Endodermal cell (in vitro differentiated cells): ENCODE measurements around the gene ITK. TPM values are rescaled to one million over a fixed set of nuclear protein-coding genes. Genes with fewer than 3 reads are reported as not detected.

Experiments
- DNase-seq: peaks from one replicate; pipeline ENCODE4 v3.0.0-alpha.2; 2017
- H3K27ac ChIP-seq: 2 replicates; pipeline ENCODE4 v1.5.1; 2013; ENCODE audit warnings: mild to moderate bottlenecking, low read depth, low read length, moderate library complexity
- H3K27me3 ChIP-seq: 2 replicates; pipeline ENCODE4 v1.6.1; 2013; ENCODE audit warnings: mild to moderate bottlenecking, low read length, moderate library complexity; ENCODE audit not compliant: insufficient read depth, control insufficient read depth, poor library complexity, severe bottlenecking
- H3K36me3 ChIP-seq: 2 replicates; pipeline ENCODE4 v1.7.0; 2013; ENCODE audit warnings: mild to moderate bottlenecking, low read length, moderate library complexity; ENCODE audit not compliant: control insufficient read depth, insufficient read depth
- H3K4me1 ChIP-seq: one replicate; pipeline ENCODE4 v1.7.0; 2013; ENCODE audit warnings: low read length; ENCODE audit not compliant: control insufficient read depth, insufficient read depth
- H3K4me3 ChIP-seq: 2 replicates; pipeline ENCODE4 v1.5.1; 2013; ENCODE audit warnings: mild to moderate bottlenecking, low read length, moderate library complexity
- H3K9ac ChIP-seq: 2 replicates; pipeline ENCODE4 v1.6.1; 2013; ENCODE audit warnings: mild to moderate bottlenecking, low read length, moderate library complexity; ENCODE audit not compliant: poor library complexity, severe bottlenecking; ENCODE audit errors: extremely low read depth
- H3K9me3 ChIP-seq: 2 replicates; pipeline ENCODE4 v1.6.1; 2013; ENCODE audit warnings: mild to moderate bottlenecking, low read length, moderate library complexity; ENCODE audit not compliant: control insufficient read depth
- H3K27ac Mint-ChIP-seq: 2 replicates; pipeline ENCODE4 v1.8.0; 2020; ENCODE audit warnings: mixed read lengths
- H3K27me3 Mint-ChIP-seq: 2 replicates; pipeline ENCODE4 v1.8.0; 2021; ENCODE audit warnings: mild to moderate bottlenecking, mixed read lengths; ENCODE audit not compliant: insufficient read depth
- H3K36me3 Mint-ChIP-seq: 2 replicates; pipeline ENCODE4 v1.8.0; 2020; ENCODE audit warnings: low read depth, mixed read lengths
- H3K4me1 Mint-ChIP-seq: 2 replicates; pipeline ENCODE4 v1.8.0; 2020; ENCODE audit warnings: mixed read lengths
- H3K4me3 Mint-ChIP-seq: 2 replicates; pipeline ENCODE4 v1.8.0; 2020; ENCODE audit warnings: mild to moderate bottlenecking, moderate library complexity, mixed read lengths
- H3K9me3 Mint-ChIP-seq: 2 replicates; pipeline ENCODE4 v1.8.0; 2020; ENCODE audit warnings: mild to moderate bottlenecking, mixed read lengths
- CTCF ChIP-seq: fragments of 200-600 bp; sonication (generic); conservative IDR thresholded peaks from 2 replicates; pipeline ENCODE4 v1.5.0; 2021; ENCODE audit warnings: antibody characterized with exemption, mild to moderate bottlenecking
- WGBS, 2 experiments: methylation state at CpG; one replicate each; pipeline versions ENCODE4 v1.1.5 to v1.1.7; 2013; ENCODE audit warnings: missing lambda C conversion rate in 2 of 2, mixed read lengths in 1 of 2; ENCODE audit not compliant: insufficient coverage in 1 of 2, insufficient read length in 1 of 2; 5-methylcytosine and 5-hydroxymethylcytosine counted together
- total RNA-seq, 2 donors: library from RNA; stranded (reverse); fragmentation: NEBNext Ultra II Directional in 1 of 2; extraction: Animal tissue kit (Norgen Biotek cat#: 25700) in 1 of 2; gene quantifications; 2 replicates in 1 of 2; 3 replicates in 1 of 2; pipeline ENCODE4 v1.2.1, GENCODE V29; 2021

The ITK gene
- total RNA-seq, 2 donors from 2014 or later, result 0.31 to 0.38 TPM

GRCh38 chr5:157273131-157273556 lies 92.5 kb downstream of the ITK start:
- Mint-ChIP-seq H3K36me3 (no peaks in the 10 kb centered on the region), H3K4me3 (no peak overlapping the region), H3K27ac (no peak overlapping the region), H3K9me3 (no peaks in the 10 kb centered on the region), H3K27me3 (peaks cover 4% of the 10 kb centered on the region), H3K4me1 (peaks cover 5% of the 10 kb centered on the region)
- no peak for TF ChIP-seq CTCF
- H3K36me3 ChIP-seq, result no peaks in the 10 kb centered on the region
- no peak for DNase-seq
- H3K4me3 ChIP-seq, result no peak overlapping the region
- H3K4me1 ChIP-seq, result no peaks in the 10 kb centered on the region
- H3K9ac ChIP-seq, result no peak overlapping the region
- no peak overlapping the region for H3K27ac ChIP-seq
- peaks cover 5% of the 10 kb centered on the region for H3K27me3 ChIP-seq
- WGBS, 2 experiments, result 100% methylated on average over 1 of the region's 1 CpG
- H3K9me3 ChIP-seq, result no peaks in the 10 kb centered on the region

GRCh38 chr5:157275403-157275802 lies 94.8 kb downstream of the ITK start:
- Mint-ChIP-seq H3K4me3 (no peak overlapping the region), H3K27ac (no peak overlapping the region)

GRCh38 chr5:157278319-157279037 lies 97.8 kb downstream of the ITK start:
- no peaks in the 10 kb centered on the region for H3K36me3 Mint-ChIP-seq
- H3K9me3 Mint-ChIP-seq, result no peaks in the 10 kb centered on the region
- no peak overlapping the region for H3K27ac Mint-ChIP-seq
- no peaks in the 10 kb centered on the region for H3K27me3 Mint-ChIP-seq
- 82% methylated on average over 2 of the region's 2 CpGs; no CpG with 5 or more reads in 1 of the 2 experiments for WGBS, 2 experiments
- H3K4me3 Mint-ChIP-seq, result no peak overlapping the region
- H3K9ac ChIP-seq, result no peak overlapping the region
- H3K36me3 ChIP-seq, result no peaks in the 10 kb centered on the region
- H3K4me1 ChIP-seq, result no peaks in the 10 kb centered on the region
- no peak for DNase-seq
- no peaks in the 10 kb centered on the region for H3K9me3 ChIP-seq
- no peak for TF ChIP-seq CTCF
- no peaks in the 10 kb centered on the region for H3K4me1 Mint-ChIP-seq
- no peaks in the 10 kb centered on the region for H3K27me3 ChIP-seq
- no peak overlapping the region for H3K4me3 ChIP-seq
- no peak overlapping the region for H3K27ac ChIP-seq

More at GRCh38 chr5:157275403-157275802, 94.8 kb downstream of the ITK start:
- no peak overlapping the region for H3K27ac ChIP-seq
- no peaks in the 10 kb centered on the region for H3K36me3 Mint-ChIP-seq
- H3K9ac ChIP-seq, result no peak overlapping the region
- no peaks in the 10 kb centered on the region for H3K27me3 ChIP-seq
- no peaks in the 10 kb centered on the region for H3K9me3 Mint-ChIP-seq
- DNase-seq, result no peak
- H3K36me3 ChIP-seq, result no peaks in the 10 kb centered on the region
- H3K4me1 Mint-ChIP-seq, result no peaks in the 10 kb centered on the region
- H3K27me3 Mint-ChIP-seq, result no peaks in the 10 kb centered on the region
- no peak overlapping the region for H3K4me3 ChIP-seq
- whole genome bisulfite sequencing, 2 experiments, result 82% methylated on average over 1 of the region's 1 CpG; no CpG with 5 or more reads in 1 of the 2 experiments
- no peak for TF ChIP-seq CTCF
- no peaks in the 10 kb centered on the region for H3K4me1 ChIP-seq
- H3K9me3 ChIP-seq, result no peaks in the 10 kb centered on the region
